Large intestine (tissue), 3 donors: Measurements from ENCODE around the gene CALCOCO1. TPM values are rescaled to one million over a fixed set of nuclear protein-coding genes. Genes with fewer than 3 reads are reported as not detected.
A peak's percentile ranks its signal among the peaks of the same experiment; 100 is the strongest.

Source experiments
- DNase-seq, 2 donors: peaks; one replicate each; pipeline versions ENCODE4 v3.0.0 to v3.0.0-alpha.2; 2013
- H3K27ac ChIP-seq: one replicate; pipeline ENCODE4 v1.5.1; 2013; ENCODE audit warnings: low read length
- H3K27me3 ChIP-seq: 2 replicates; pipeline ENCODE4 v1.6.1; 2013; ENCODE audit warnings: low read length; ENCODE audit not compliant: control insufficient read depth, insufficient read depth
- H3K36me3 ChIP-seq: 2 replicates; pipeline ENCODE4 v1.6.1; 2013; ENCODE audit warnings: low read length; ENCODE audit not compliant: control insufficient read depth, insufficient read depth
- H3K4me1 ChIP-seq: one replicate; pipeline ENCODE4 v1.6.1; 2013; ENCODE audit warnings: low read length; ENCODE audit not compliant: control insufficient read depth, insufficient read depth
- H3K4me3 ChIP-seq: one replicate; pipeline ENCODE4 v1.5.1; 2013; ENCODE audit warnings: low read length
- H3K9me3 ChIP-seq: one replicate; pipeline ENCODE4 v1.6.1; 2013; ENCODE audit warnings: mild to moderate bottlenecking, low read depth, low read length, moderate library complexity; ENCODE audit not compliant: control insufficient read depth
- WGBS: methylation state at CpG from one replicate; pipeline ENCODE4 v1.1.5; 2013; ENCODE audit warnings: low lambda C conversion rate; ENCODE audit not compliant: insufficient coverage; 5-methylcytosine and 5-hydroxymethylcytosine counted together
- polyA plus RNA-seq: library from polyadenylated mRNA; unstranded; fragments of 120-200 nt; gene quantifications from one replicate; pipeline ENCODE4 v1.2.1, GENCODE V29; 2013

CALCOCO1 gene
- polyA plus RNA-seq, 1 donor = 91.5 TPM

DNA sequence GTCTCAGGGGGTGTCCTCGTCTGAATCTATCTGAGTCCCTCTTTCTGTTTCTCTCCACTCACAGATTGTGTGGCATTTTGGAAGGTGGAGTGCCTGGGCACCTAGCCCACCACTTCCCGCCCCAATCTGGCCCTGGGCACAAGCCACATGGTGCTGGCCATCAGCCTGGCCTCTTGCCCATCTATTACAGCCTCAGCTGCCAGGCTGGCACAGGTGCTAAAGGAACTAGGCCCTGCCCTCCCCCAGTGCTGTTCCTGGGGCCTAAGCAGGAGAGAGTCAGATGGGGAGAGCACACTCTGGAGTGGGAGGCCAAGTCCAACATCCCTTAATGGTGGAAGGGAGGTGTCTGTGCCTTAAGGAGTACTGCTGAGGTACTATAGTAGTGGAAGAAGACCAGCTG is 8.3 kb upstream of the CALCOCO1 start:
- Histone ChIP-seq H3K9me3 (no peaks in the 10 kb centered on the region), H3K4me3 (no peak overlapping the region), H3K36me3 (no peaks in the 10 kb centered on the region), H3K27me3 (peaks cover 83% of the 10 kb centered on the region), H3K27ac (no peak overlapping the region), H3K4me1 (peaks cover 21% of the 10 kb centered on the region)
- DNase-seq = no peak
- WGBS = no CpG with 5 or more reads among the region's 2 CpGs

DNA sequence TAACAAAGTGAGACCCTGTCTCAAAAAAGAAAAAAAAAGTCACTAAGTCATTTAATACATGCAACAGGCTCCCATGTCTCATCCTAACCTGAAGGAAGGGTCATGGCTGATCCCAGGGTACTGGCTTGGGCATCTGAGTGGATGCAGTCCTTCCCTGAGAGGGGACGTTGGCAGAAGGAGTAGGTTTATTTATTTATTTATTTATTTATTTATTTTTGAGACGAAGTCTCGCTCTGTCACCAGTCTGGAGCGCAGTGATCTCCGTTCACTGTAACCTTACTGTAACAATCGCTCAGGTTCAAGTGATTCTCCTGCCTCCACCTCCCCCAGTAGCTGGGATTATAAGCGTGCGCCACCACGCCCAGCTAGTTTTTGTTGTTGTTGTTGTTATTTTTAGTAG is 7.2 kb upstream of the CALCOCO1 start:
- Histone ChIP-seq H3K4me3 (no peak overlapping the region), H3K4me1 (peaks cover 16% of the 10 kb centered on the region), H3K9me3 (no peaks in the 10 kb centered on the region), H3K27me3 (peaks cover 71% of the 10 kb centered on the region), H3K27ac (no peak overlapping the region), H3K36me3 (no peaks in the 10 kb centered on the region)
- WGBS = 93% methylated on average over 5 of the region's 9 CpGs
- DNase-seq = no peak

DNA sequence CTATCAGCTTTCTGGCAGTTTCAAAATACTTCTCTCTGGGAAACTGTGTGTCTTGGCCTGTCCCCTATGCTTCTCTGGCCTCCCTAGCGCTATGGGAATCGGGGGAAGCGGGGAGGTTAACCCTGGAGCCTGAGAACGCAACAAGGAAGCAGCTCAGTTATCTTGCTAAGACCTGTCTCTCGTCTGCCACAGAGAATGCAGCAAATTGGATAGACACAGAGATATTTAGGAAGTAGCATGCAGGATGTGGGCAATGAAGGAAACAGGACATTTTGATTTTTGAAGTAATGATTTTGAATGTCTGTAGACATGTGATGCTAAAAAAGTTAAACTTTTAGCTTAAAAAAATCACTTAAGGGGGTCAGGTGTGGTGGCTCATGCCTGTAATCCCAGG is 6.6 kb upstream of the CALCOCO1 start:
- H3K9me3 ChIP-seq = no peaks in the 10 kb centered on the region
- H3K27me3 ChIP-seq = peaks cover 65% of the 10 kb centered on the region
- no peak for DNase-seq

DNA sequence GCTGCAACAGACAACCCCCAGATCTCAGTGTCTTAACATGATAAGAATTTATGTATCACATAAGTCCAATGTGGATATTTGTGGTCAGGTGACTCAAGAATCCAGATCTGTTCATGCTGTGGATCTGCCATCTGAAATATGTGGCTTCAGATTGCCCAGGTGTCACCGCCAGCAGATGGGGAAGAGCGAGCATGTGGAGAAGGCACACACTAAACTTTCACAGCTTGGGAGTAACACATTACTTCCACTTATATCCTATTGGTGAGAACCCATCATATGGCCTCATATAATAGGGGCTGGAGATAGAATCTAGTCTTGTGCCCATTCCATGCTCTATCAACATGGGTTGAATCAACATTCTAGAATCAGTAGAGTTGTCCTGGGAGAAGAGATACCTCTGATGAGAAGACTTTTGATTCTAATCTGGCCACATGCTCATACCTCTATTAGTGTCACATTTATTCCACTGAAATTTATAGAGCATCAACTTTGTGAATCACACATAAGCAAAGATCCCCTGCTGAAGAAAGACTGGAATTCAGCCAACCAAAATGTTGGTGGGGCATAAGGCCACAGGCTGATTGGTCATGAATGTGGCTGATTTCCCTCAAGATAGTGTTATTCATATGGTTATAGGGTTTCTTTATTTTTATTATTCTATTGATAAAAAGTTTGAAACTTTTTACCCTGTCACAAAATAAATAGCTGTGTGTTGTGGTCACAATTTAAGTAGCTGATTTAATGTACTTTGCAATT is 6.0 kb upstream of the CALCOCO1 start:
- no peak for DNase-seq
- H3K9me3 ChIP-seq = no peaks in the 10 kb centered on the region
- no peak overlapping the region for H3K4me3 ChIP-seq
- peaks cover 4% of the 10 kb centered on the region for H3K4me1 ChIP-seq
- H3K36me3 ChIP-seq = no peaks in the 10 kb centered on the region
- H3K27ac ChIP-seq = no peak overlapping the region
- H3K27me3 ChIP-seq = peaks cover 60% of the 10 kb centered on the region
- WGBS = no CpG with 5 or more reads among the region's 2 CpGs

More for the DNA sequence above, 6.6 kb upstream of the CALCOCO1 start:
- peaks cover 10% of the 10 kb centered on the region for H3K4me1 ChIP-seq
- WGBS = 0% methylated on average over 1 of the region's 5 CpGs
- H3K36me3 ChIP-seq = no peaks in the 10 kb centered on the region
- H3K4me3 ChIP-seq = no peak overlapping the region
- no peak overlapping the region for H3K27ac ChIP-seq

DNA sequence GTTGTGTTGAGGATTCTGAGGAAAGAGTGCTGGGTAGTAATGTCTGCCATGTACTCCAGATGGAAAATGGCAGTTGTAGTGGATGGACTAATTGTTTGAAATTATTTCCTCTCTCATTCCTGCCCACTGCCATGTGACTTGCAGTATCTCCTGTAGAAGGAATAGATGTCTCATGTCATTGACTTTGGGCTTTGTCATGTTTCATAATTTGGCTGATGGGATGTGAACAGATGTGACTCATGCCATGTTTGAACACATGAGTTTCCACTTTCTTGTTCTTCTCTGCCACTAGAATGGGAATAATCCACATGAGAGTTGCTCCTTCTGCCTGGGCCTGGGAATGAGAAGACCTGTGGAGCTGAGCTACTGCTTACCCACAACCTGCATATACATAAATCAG is 2.4 kb upstream of the CALCOCO1 start:
- DNase-seq = no peak
- H3K4me3 ChIP-seq = no peak overlapping the region
- H3K27ac ChIP-seq = no peak overlapping the region
- H3K36me3 ChIP-seq = peaks cover 7% of the 10 kb centered on the region
- H3K4me1 ChIP-seq = peaks cover 12% of the 10 kb centered on the region
- no peaks in the 10 kb centered on the region for H3K9me3 ChIP-seq
- H3K27me3 ChIP-seq = peaks cover 27% of the 10 kb centered on the region

DNA sequence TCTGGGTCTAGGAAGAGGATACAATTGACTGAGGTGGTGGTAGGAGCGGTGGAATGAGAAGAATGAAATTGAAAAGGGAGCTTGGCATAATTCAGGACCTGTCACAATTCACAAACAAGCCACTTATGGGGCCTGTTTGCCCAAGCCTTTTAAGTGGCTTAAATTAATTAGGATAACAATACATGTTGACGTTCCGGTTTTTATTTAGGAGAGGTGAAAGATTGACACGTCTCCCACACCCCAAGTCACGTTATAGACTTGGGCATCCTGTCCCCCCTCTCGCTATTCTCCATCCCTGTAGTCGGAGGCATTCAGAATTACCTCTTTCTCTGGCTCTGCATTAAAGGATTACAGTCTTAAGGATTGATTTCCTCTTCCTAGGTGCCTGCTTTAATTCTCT is 954 bp upstream of the CALCOCO1 start:
- H3K27ac ChIP-seq = no peak overlapping the region
- H3K9me3 ChIP-seq = no peaks in the 10 kb centered on the region
- H3K27me3 ChIP-seq = peaks cover 13% of the 10 kb centered on the region
- H3K4me3 ChIP-seq = no peak overlapping the region
- H3K4me1 ChIP-seq = peaks cover 12% of the 10 kb centered on the region
- H3K36me3 ChIP-seq = peaks cover 21% of the 10 kb centered on the region
- DNase-seq = no peak
- no CpG with 5 or more reads among the region's 7 CpGs for WGBS

DNA sequence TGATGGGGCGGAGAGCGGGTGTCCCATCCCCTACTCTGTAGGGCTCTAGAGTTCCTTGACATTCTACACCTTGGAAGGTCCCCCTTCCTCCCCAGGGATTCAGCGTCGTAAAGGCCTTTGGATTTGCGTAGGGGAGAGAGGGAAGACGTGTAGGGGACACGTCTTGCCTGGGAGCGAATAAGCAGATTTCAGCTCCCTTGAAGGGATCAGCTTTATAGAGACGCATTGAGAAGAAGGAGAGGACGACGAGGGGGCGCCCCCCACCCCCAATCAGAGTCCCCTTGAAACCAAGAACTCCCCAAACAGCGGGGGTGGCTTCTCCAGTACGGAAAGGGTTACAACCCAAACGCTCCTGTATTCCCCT is 324 bp downstream of the CALCOCO1 start:
- H3K27ac ChIP-seq = no peak overlapping the region
- peak overlapping the region; percentile 89 for H3K4me3 ChIP-seq
- DNase-seq = no peak
- peaks cover 12% of the 10 kb centered on the region for H3K4me1 ChIP-seq
- peaks cover 32% of the 10 kb centered on the region for H3K36me3 ChIP-seq
- no CpG with 5 or more reads among the region's 15 CpGs for WGBS
- H3K9me3 ChIP-seq = no peaks in the 10 kb centered on the region
- H3K27me3 ChIP-seq = peaks cover 4% of the 10 kb centered on the region

DNA sequence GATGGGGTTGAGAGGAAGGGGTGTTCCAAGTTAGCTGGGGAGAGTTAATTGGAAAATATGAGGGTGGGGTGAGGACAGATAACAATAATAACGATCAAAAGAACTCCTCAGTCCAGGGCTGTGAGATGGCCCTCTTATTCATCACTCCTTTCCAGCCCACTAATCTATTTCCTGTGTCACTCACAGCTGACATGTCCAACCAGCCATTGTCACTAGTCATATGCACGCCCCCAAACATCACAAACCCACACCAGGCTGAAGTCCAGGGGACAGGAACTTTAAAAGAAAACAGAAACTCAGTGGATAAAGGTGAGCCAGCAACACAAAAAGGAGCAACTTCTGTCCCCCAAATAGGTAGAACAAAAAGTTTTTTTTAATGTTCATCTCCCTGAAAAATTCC is 911 bp downstream of the CALCOCO1 start:
- peak overlapping the region; percentile 40 for H3K27ac ChIP-seq
- H3K4me3 ChIP-seq = peak overlapping the region; percentile 89
- no CpG with 5 or more reads among the region's 2 CpGs for WGBS
- peaks cover 38% of the 10 kb centered on the region for H3K36me3 ChIP-seq
- no peaks in the 10 kb centered on the region for H3K27me3 ChIP-seq
- no peaks in the 10 kb centered on the region for H3K9me3 ChIP-seq
- peak; percentile 22 to 56 for DNase-seq
- peaks cover 12% of the 10 kb centered on the region for H3K4me1 ChIP-seq

DNA sequence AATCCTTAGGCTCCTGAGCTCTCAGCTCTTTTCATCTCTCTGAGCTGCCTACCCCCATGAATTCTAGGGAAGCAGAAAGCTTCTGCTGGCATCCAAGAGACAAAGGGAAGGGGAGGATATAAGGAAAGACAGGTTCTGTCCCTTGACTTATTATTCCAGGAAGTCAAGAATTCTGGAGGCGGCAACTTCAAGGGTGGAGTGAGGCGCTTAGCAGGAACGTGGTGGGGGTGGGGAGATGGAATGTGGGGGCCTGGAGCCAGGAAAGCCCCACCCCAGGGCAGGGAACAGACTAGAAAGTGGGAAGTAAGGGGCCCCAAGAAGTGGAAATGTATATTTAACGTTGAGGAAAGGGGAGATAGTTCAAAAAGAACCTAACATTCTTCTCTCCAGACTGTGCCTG is 1.4 kb downstream of the CALCOCO1 start:
- no peak overlapping the region for H3K4me3 ChIP-seq
- WGBS = 20% methylated on average over 2 of the region's 4 CpGs
- peaks cover 43% of the 10 kb centered on the region for H3K36me3 ChIP-seq
- H3K9me3 ChIP-seq = no peaks in the 10 kb centered on the region
- DNase-seq = peak; percentile 52 to 70
- peak overlapping the region; percentile 40 for H3K27ac ChIP-seq
- H3K4me1 ChIP-seq = peaks cover 12% of the 10 kb centered on the region
- no peaks in the 10 kb centered on the region for H3K27me3 ChIP-seq

DNA sequence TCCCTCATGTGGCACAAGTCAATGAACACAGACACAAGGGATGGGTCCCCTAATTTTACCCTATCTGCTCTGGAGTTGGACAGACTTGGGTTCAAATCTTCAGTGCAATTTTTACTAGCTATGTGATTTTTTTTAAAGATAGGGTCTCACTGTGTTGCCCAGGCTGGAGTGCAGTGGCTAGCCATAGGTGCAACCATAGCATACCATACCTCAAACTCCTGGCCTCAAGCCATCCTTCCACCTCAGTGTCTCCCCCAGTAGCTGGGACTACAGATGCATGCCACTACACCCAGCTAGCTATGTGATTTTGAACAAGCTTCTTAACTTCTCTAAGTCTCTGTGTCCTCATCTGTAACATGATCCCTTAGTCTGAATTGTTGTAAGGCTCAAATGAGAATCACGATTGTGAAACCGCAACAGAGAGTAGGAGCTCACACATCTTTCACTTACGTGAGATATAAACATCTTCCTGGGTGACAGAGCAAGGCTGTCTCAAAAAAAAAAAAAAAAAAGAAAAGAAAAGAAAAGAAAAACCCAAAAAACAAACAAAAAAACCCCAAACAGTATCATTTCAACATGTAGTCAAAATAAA is 4.7 kb downstream of the CALCOCO1 start:
- no peak overlapping the region for H3K4me3 ChIP-seq
- H3K4me1 ChIP-seq = peaks cover 7% of the 10 kb centered on the region
- H3K27ac ChIP-seq = no peak overlapping the region
- no peaks in the 10 kb centered on the region for H3K9me3 ChIP-seq
- no peak for DNase-seq
- 92% methylated on average over 2 of the region's 3 CpGs for WGBS
- H3K36me3 ChIP-seq = peaks cover 65% of the 10 kb centered on the region
- H3K27me3 ChIP-seq = no peaks in the 10 kb centered on the region

DNA sequence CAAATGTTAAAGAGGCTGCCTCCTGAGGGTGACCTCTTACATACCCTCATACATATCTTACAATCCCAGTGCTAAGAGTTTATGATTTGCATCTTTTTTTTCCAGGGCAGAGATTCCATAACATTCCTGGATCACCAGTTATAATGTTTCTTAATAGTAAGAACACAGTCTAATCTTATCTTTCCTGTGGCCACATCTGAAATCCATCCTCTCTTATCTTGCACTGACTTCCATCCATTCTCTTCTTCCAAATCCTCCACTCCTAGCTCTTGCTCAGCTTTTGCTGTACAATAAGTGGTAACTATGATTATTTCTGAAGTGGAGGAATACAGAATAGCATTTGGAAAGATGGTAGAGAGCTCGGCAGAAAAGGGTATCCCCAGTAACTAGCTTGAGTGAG is 6.3 kb downstream of the CALCOCO1 start:
- Histone ChIP-seq H3K4me3 (no peak overlapping the region), H3K4me1 (peaks cover 1% of the 10 kb centered on the region), H3K9me3 (no peaks in the 10 kb centered on the region), H3K27ac (no peak overlapping the region), H3K36me3 (peaks cover 76% of the 10 kb centered on the region), H3K27me3 (no peaks in the 10 kb centered on the region)
- no peak for DNase-seq
- no CpG with 5 or more reads among the region's 1 CpG for WGBS
